K562 (cell line): ENCODE results near the gene ARHGEF1. TPM values are rescaled to one million over a fixed set of nuclear protein-coding genes. Genes with fewer than 3 reads are reported as not detected.

Experiments
- CGGBP1 ChIP-seq: fragments of 250-450 bp; sonication (Bioruptor Pico); IDR thresholded peaks from 2 replicates; pipeline ENCODE4 v1.9.0; 2021; ENCODE audit warnings: mild to moderate bottlenecking
- CUX1 ChIP-seq: fragments of 200-800 bp; sonication (Bioruptor generic); IDR thresholded peaks from 2 replicates; pipeline ENCODE4 v1.6.1; 2016; ENCODE audit warnings: missing genetic modification characterization, missing compliant biosample characterization
- HDAC1 ChIP-seq, 2 experiments: fragments of 450-650 bp; IDR thresholded peaks; 2 replicates each; pipeline ENCODE4 v1.6.1; 2016 to 2017; ENCODE audit warnings: inconsistent platforms in 1 of 2, mild to moderate bottlenecking in 1 of 2, moderate library complexity in 1 of 2
- LEF1 ChIP-seq: fragments of 450-650 bp; IDR thresholded peaks from 2 replicates; pipeline ENCODE4 v1.6.1; 2016; ENCODE audit warnings: mild to moderate bottlenecking
- MGA ChIP-seq: fragments of 450-650 bp; IDR thresholded peaks from 2 replicates; pipeline ENCODE4 v1.6.1; 2016; ENCODE audit warnings: mild to moderate bottlenecking, moderate library complexity
- NR3C1 ChIP-seq: sonication (generic); formaldehyde crosslinking; IDR thresholded peaks from 2 replicates; pipeline ENCODE4 v1.8.1; 2022; ENCODE audit warnings: missing genetic modification reagents
- VEZF1 ChIP-seq: fragments of 200-800 bp; sonication (Bioruptor generic); IDR thresholded peaks from 2 replicates; pipeline ENCODE4 v1.6.1; 2017; ENCODE audit warnings: missing genetic modification characterization, missing compliant biosample characterization
- polyA plus RNA-seq, 8 experiments: library from polyadenylated mRNA; depleted of rRNA in 4 of 8; stranded (reverse) in 5 of 8; unstranded in 3 of 8; fragments of >200 nt; fragmentation: Nextera tagmentation in 2 of 8; fragmentation: Illumina TruSeq in 1 of 8; extraction: Ambion mirVana in 2 of 8; extraction: Trizol in 1 of 8; gene quantifications; 2 replicates each; pipeline versions ENCODE4 v1.2.1 to v1.2.3, GENCODE V29; 2011 to 2014; ENCODE audit warnings: inconsistent platforms in 1 of 8, missing spikeins in 1 of 8
- total RNA-seq, 7 experiments: library from RNA; depleted of rRNA in 6 of 7; stranded (reverse); fragments of >200 nt in 6 of 7; fragmentation: Illumina TruSeq in 2 of 7; extraction: Trizol in 2 of 7; gene quantifications; 2 replicates each; pipeline versions ENCODE4 v1.2.1 to v1.2.3, GENCODE V29; 2011 to 2021; ENCODE audit warnings: low replicate concordance in 1 of 7

ARHGEF1 gene
- total and polyA plus RNA-seq, 9 of the 15 experiments (the other 6 are each of a cell fraction or from before 2014, with no cell fraction given), result 1.9 to 149 (median 29.8) TPM

GRCh38 chr19:41939861-41940730 is 57.1 kb downstream of the ARHGEF1 start (continued):
- no peak for TF ChIP-seq CGGBP1 (CRISPR knock-in tag)
- 0 out of 2 replicates have a peak, but pooled peaks have one; percentile 29 for TF ChIP-seq NR3C1 (CRISPR knock-in tag)
- TF ChIP-seq VEZF1 (CRISPR knock-in tag), result peak; percentile 98
- TF ChIP-seq LEF1, result no peak
- peak in 1 of 2 experiments; percentile 22; a peak in 1 of 4 replicates for TF ChIP-seq HDAC1 (IDR thresholded peaks at IDR 0.05)
- TF ChIP-seq MGA, result peak; percentile 41; the same call in 1 of the 2 replicates
- TF ChIP-seq CUX1, result no peak
